Fibroblast of skin of left biceps (primary cell): ENCODE results near the gene HERC2.
"Not testable (repeated sequence)": the region's sequence is repeated elsewhere in the genome, so short reads cannot be mapped to it uniquely, and the experiment has no call there.

Experiments used
- DNase-seq, 2 experiments: peaks; one replicate each; pipeline ENCODE4 v3.0.0-alpha.2; 2013; ENCODE audit warnings: low read depth in 2 of 2

HERC2 gene

GRCh38 chr15:28227303-28227702 is 94.7 kb downstream of the HERC2 start:
- peak in 1 of 2 experiments; percentile 0 for DNase-seq

GRCh38 chr15:28222612-28223011 is 99.4 kb downstream of the HERC2 start:
- DNase-seq = not testable (repeated sequence)

GRCh38 chr15:28221696-28222095 is 100.3 kb downstream of the HERC2 start:
- not testable (repeated sequence) for DNase-seq

DNA sequence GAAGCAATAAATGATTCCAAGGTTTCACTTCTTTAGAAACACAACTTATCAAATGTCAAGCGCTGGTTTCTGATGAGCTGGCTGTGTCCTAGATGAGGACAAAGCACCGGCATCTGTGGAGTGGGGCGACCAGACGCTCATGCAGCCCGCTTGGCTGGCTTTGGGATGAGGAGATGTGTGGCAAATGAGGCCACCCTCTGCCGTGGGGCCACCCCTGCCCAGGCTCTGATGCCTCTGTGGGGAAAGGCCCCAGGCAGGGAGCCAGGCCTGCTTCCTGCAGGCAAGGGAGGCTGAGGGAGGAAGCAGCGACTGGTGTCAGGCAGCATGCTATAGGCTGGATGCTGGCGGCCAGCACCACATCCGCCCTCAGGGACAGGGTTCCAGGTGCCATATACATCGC is 102.9 kb downstream of the HERC2 start:
- DNase-seq = no peak

DNA sequence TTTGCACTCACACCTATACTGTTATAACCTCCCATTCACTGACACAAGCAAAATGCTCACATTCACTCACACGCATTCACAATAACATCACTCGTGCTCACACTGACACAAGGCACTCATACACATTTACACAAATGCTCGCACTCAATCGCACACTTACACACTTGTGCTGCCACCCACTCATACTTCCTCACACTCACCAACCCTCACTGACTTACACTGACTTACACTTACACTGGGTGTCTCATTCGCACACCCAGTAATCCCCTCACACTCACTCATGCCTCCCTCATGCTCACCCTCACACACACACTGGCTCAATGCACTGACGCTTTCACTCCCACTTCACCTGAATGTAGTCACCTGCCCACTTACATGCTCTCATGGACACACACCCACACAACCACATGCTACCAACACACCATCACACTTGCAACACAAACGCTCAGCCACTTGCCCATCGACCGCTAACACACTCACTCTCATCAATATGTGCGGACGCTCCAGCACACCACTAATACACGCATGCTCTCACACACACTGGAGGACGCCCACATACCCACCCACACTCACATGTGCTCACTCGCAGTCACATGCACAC is 104.9 kb downstream of the HERC2 start:
- DNase-seq = not testable (repeated sequence)

DNA sequence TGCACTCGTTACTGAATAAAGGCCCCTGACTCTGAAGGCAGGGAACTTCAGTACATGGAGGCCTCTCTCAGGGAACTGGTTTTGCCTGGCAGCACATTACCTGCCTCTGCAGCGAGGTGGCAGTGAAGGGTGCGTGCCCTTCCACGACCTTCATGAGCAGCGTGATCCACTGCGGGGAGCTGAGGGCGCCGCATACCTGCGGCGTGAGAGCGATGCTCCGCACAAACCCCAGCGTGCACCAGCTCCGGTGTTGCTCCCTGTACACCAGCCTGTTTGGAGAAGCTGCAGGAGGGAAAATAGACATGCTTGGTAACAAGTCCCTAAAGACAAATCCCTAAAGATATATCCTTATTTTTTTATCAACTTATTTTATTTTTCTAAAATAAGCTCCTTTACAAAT is 106.5 kb downstream of the HERC2 start:
- DNase-seq = not testable (repeated sequence)

DNA sequence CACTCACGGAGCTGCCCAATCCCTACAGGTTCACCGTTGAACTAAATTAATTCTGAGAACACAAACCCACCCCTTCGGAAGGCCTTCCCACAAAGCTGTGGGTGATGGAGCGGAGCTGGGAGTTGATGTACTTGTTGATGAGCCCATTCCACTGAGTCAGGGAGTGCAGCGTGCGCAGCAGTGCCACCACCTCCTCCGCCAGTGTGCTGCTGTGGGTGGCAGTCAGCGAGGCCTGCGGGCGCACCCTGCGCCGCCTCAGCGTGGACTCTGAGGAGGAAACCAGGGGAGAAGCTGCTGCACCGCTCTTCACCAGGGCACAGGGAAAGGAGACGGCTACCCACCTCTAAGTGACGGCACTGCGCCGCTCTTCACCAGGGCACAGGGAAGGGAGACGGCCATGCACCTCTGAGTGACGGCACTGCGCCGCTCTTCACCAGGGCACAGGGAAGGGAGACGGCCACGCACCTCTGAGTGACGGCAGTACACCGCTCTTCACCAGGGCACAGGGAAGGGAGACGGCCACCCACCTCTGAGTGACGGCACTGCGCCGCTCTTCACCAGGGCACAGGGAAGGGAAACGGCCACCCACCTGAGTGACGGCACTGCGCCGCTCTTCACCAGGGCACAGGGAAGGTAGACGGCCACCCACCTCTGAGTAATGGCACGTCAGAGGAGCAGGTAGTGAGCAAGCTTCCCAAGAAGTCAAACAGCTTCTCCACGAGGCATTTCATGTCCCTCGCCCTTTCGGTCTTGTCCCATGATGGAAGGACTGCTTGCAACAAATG is 107.8 kb downstream of the HERC2 start:
- not testable (repeated sequence) for DNase-seq

DNA sequence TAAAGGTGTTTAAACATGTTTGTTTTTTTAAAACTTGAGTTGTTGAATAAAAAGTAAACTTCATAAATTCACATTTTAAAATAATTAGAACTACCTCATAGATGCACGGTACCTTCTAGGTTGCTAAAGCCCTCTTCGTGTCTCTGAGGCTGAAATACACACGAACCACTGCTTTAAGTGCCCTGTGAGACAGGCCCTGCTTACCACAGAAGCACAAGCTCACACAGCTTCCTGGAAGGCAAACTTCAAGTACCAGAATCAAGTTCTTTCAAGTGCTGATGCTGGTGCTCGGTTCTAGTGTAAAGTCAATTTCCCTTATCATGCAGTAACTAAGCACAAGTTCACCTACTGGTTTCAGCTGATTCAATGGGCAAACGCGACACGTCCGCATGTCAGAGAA is 108.6 kb downstream of the HERC2 start:
- DNase-seq = not testable (repeated sequence)

- no peak for DNase-seq
Observed at GRCh38 chr15:28208583-28208982, 113.4 kb downstream of the HERC2 start.

DNA sequence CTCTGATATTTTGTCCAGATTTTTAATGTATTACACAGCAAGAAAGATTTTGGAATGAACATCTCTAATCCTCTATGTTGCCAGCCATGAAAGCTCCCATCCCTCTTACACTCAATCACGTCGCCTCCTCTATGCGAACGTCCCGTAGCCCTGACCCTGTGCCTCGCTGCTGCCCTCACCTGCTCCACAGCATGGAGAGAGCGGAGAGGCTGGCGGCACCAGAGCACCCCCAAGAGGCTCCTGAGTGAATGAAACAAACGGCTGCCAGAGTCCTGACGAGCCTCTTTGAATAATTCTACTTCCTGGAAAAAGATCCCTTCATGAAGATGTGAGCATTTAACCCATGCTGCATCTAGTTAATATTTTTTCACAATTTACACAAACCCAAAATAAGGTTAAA is 116.3 kb downstream of the HERC2 start:
- DNase-seq = not testable (repeated sequence)

DNA sequence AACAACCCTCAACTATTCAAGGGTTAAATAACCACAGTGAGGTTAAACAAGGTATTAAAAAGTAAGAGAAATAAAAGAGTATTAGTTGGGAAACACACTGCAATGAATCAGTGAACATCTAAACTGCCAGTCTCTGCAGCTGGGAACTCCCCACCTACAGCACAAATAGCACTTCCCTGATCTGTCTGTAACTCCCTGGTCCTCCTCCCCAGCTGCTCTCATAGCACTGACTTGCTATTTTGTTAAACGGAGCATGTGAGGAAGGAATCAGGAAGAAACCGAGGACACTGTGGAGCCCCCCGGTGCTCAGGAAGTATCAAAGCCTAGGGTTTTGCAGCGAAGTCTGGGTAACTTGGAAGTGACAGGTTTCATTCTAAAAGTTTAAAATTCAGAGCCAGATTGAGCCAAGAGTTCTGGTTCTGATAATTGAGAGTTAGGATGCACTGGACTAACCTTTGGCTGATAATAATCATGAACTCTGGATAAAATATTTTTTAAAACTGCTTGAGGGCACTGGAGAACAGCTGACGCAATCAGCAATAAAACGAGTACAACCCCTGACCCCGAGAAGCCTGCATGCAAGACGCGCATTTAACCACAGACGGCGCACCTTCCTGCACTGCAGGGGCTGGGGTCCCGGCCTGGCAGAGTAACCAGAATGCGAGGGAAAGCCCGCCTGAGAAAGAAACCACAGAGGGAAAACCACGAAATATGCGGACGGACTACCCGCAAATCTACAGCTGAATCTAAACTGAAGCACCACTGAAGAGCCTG is 118.7 kb downstream of the HERC2 start:
- DNase-seq = not testable (repeated sequence)

DNA sequence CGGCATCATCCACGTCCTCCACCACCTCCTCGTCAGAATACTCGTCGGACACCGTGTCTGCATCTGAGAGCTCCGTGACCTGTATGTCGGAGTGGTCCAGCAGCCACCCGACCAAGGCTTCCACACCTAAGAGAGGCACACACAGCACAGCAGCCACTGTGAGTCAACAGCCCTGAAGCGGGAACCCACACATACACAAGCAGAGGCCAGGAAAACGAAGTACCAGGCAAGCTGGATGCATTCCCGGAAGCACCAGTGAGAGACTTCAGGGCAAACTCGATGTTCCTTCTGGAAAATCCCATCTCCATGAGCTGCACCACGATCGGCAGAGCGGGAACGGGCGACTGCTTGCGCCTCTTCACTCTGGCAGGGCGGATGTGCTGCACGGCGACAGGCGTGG is 119.9 kb downstream of the HERC2 start:
- DNase-seq = not testable (repeated sequence)

- DNase-seq = not testable (repeated sequence)
Observed at GRCh38 chr15:28198215-28198614, 123.8 kb downstream of the HERC2 start.

DNA sequence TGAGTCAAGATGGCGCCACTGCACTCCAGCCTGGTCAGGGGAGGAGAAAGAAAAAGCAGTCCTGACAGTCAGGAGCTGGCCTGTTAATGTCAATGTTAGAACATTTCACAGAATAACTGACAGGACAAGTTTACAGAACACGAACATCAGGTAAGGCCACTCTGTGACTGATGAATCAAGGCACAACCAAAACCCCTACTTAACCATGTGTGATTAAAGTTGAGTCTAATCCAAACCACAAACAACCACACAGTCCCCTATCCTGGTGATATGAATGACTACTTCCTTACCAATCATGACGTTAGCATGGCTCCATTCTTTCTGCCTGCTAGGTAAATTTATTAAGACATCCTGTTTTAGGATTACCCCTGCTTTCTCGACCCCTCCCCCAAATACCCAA is 124.3 kb downstream of the HERC2 start:
- not testable (repeated sequence) for DNase-seq

- DNase-seq = not testable (repeated sequence)
Observed at GRCh38 chr15:28196581-28196980, 125.4 kb downstream of the HERC2 start.

- DNase-seq = no peak
Observed at GRCh38 chr15:28192772-28193171, 129.2 kb downstream of the HERC2 start.

- DNase-seq = no peak
Observed at GRCh38 chr15:28191832-28192231, 130.1 kb downstream of the HERC2 start.

- no peak for DNase-seq
Observed at GRCh38 chr15:28190391-28191174, 131.4 kb downstream of the HERC2 start.

GRCh38 chr15:28185148-28185895 is 136.7 kb downstream of the HERC2 start:
- no peak for DNase-seq

DNA sequence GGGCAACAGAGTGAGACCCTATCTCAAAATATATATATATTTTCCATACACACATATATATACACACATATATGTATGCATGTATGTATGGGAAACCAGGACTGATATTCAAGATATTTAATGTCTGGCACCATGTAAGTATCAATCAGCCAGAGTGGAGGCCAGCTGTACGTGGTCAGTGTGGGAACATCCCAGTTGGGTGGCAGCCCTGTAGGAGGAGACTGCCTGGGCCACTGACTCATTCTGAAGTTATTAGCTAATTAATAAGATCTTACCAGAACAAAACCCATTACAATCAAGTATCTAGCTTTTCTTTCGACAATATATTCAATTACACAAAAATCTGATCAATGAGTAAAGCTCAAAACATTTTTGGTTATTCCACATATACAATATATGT is 137.8 kb downstream of the HERC2 start:
- no peak for DNase-seq

DNA sequence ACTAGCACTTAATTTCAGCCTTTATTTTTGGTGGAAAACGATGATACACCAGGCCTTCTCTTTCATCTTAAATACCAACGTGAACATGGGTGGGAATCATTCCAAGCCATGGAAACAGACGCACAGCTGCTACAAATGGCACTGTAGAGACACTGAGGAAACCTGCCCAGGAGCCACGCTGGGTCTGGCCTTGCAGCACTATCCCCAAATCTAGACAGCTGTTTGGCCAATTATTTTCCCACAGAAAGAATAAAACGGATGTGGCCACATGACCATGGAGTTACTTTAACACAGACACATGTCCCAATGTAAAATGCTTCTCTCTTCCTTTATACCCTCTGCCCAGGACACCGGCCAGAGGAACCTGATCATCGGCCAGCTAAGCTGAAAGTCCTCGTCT is 139.2 kb downstream of the HERC2 start:
- DNase-seq = no peak
